Measurements from ENCODE around the gene ABCC3. TPM values are rescaled to one million over a fixed set of nuclear protein-coding genes. Genes with fewer than 3 reads are reported as not detected.

The ABCC3 gene
- total and polyA plus RNA-seq, 8 donors: 47.2 to 209 (median 99.7) TPM

DNA sequence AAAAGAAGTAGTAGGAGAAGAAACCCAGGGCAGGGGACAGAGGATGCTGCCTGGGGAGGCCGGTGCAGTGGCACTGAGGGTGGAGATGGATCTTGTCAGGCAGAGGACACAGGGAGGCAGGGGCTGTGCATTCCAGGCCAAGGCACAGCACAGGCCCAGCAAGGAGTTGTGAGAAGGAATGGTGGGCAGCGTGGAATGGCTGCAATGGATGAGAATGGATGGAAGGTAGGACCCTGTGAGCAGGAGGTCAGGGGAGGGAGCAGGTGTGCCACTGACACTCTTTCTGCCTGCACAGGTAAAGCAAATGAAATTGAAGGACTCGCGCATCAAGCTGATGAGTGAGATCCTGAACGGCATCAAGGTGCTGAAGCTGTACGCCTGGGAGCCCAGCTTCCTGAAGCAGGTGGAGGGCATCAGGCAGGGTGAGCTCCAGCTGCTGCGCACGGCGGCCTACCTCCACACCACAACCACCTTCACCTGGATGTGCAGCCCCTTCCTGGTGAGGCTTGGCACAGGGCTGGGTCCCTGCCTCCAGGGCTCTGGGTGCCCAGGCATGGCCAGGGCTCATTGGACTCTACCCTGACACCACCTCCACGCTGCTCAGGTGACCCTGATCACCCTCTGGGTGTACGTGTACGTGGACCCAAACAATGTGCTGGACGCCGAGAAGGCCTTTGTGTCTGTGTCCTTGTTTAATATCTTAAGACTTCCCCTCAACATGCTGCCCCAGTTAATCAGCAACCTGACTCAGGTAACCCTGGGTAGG, 32.8 kb downstream of the ABCC3 start:
- no peaks in the 10 kb centered on the region for H3K27me3 ChIP-seq
- FAIRE-seq (no peak), DNase-seq (peak in 2 of 6 donors; percentile 23 to 53), ATAC-seq (no peak)
- no peaks in the 10 kb centered on the region for H3K9me3 ChIP-seq
- no peaks in the 10 kb centered on the region for H3K36me3 ChIP-seq
- WGBS, 2 donors: 87 to 90% methylated on average over 14 of the region's 14 CpGs
- no peak overlapping the region for H3K4me3 ChIP-seq
- TF ChIP-seq, protein P1, sequence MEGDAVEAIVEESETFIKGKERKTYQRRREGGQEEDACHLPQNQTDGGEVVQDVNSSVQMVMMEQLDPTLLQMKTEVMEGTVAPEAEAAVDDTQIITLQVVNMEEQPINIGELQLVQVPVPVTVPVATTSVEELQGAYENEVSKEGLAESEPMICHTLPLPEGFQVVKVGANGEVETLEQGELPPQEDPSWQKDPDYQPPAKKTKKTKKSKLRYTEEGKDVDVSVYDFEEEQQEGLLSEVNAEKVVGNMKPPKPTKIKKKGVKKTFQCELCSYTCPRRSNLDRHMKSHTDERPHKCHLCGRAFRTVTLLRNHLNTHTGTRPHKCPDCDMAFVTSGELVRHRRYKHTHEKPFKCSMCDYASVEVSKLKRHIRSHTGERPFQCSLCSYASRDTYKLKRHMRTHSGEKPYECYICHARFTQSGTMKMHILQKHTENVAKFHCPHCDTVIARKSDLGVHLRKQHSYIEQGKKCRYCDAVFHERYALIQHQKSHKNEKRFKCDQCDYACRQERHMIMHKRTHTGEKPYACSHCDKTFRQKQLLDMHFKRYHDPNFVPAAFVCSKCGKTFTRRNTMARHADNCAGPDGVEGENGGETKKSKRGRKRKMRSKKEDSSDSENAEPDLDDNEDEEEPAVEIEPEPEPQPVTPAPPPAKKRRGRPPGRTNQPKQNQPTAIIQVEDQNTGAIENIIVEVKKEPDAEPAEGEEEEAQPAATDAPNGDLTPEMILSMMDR (IDR thresholded peaks at IDR 0.05): no peak
- H3K27ac ChIP-seq: no peak overlapping the region
- intact Hi-C loops (cut with DNase I): no loop called here
- H3K4me1 ChIP-seq: peaks cover 0 to 5% (median 0%) of the 10 kb centered on the region in 3 donors

DNA sequence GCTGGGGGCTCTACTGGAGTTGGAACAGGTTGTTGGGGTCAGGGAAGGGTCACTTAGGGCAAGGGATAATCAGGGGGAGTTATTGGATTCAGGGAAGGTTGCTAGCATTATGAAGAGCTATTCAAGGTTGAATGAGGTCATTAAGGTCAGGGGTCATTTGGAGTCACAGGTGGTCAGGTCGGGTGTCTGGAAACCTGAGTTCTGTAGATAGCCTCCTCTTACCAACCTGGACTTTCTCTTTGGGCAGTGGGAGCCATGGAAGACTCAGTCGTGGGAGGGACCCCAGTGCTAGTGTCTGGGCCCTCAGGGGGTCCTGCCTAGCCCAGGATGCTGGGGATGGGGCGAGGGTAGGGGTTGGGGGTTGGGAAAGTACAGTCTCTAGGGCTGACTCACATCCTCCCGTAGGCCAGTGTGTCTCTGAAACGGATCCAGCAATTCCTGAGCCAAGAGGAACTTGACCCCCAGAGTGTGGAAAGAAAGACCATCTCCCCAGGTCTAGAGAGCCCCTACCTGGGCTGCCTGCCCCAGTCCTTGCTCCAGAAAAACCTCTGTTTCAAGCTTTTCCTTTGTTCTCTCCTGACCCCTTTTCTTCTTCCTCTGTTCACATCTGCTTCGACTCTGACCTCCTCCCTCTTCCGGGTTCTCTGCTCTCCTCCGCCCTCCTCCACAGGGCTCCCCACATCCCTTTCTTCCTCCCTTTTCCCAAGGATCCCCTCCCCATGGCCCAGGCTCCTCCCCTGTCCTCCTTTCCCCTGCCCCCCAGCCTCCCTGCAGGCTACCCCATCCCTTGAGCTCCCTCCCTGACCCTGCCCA, 33.5 kb downstream of the ABCC3 start:
- FAIRE-seq: no peak
- TF ChIP-seq, protein P1 (IDR thresholded peaks at IDR 0.05): no peak
- intact Hi-C loops (cut with DNase I): no loop called here
- peak in 1 of 4 donors; percentile 9 for ATAC-seq
- H3K27ac ChIP-seq: no peak overlapping the region
- H3K9me3 ChIP-seq: no peaks in the 10 kb centered on the region
- H3K36me3 ChIP-seq: no peaks in the 10 kb centered on the region
- H3K4me1 ChIP-seq: peaks cover 0 to 5% (median 0%) of the 10 kb centered on the region in 3 donors
- DNase-seq: peak in 2 of 6 donors; percentile 14 to 27
- WGBS, 2 donors: 61 to 67% methylated on average over 8 of the region's 8 CpGs
- no peaks in the 10 kb centered on the region for H3K27me3 ChIP-seq
- no peak overlapping the region for H3K4me3 ChIP-seq

DNA sequence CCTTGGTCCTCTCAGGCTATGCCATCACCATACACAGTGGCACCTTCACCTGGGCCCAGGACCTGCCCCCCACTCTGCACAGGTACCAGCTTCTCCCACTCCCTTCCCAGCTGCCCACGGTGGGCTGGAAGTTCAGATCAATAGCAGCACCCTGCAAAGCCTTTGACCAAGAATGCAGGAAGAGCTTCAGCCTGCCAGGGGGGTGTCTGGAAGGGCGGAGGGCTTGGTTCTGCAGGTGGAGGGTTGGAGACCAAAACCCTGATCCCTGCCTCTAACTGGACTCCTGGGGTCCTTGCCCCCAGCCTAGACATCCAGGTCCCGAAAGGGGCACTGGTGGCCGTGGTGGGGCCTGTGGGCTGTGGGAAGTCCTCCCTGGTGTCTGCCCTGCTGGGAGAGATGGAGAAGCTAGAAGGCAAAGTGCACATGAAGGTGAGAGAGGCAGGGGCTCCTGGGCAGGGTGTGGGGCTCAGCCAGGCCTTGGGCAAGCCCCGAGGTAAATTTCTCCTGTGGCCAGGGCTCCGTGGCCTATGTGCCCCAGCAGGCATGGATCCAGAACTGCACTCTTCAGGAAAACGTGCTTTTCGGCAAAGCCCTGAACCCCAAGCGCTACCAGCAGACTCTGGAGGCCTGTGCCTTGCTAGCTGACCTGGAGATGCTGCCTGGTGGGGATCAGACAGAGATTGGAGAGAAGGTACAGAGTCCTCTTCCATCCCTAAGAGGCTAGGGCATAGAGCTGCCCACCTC, 34.3 kb downstream of the ABCC3 start:
- peak in 1 of 6 donors; percentile 16 for DNase-seq
- WGBS, 2 donors: 77 to 82% methylated on average over 9 of the region's 9 CpGs
- no peak overlapping the region for H3K27ac ChIP-seq

DNA sequence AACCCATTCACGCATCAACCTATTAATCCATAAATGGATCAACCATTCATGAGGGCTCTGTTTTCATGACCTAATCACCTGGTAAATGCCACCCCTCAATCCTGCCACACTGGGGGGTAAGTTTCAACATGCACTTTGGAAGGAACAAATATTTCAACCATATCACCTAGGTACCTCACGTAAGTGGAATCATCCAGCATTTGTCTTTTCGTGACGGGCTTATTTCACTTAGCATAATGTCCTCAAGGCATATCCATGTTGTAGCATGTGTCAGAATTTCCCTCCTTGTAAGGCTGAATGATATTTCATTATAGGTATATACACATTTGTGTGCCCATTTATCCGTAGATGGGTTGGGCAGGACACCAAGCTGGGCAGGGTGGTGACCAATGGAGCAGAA, 37.4 kb downstream of the ABCC3 start:
- ATAC-seq (no peak), FAIRE-seq (no peak), DNase-seq (no peak)
- intact Hi-C loops (cut with DNase I): no loop called here
- H3K36me3 ChIP-seq: peaks cover 0 to 3% (median under 1%) of the 10 kb centered on the region in 3 donors
- H3K4me3 ChIP-seq: no peak overlapping the region
- TF ChIP-seq, protein P1 (IDR thresholded peaks at IDR 0.05): no peak
- no peaks in the 10 kb centered on the region for H3K27me3 ChIP-seq
- WGBS, 2 donors: 94% methylated on average over 5 of the region's 5 CpGs
- H3K27ac ChIP-seq: no peak overlapping the region
- peaks cover 10 to 14% (median 11%) of the 10 kb centered on the region in 3 donors for H3K4me1 ChIP-seq
- no peaks in the 10 kb centered on the region for H3K9me3 ChIP-seq

More for the DNA sequence above, 34.3 kb downstream of the ABCC3 start:
- Histone ChIP-seq H3K4me1 (peaks cover 0 to 5% (median 0%) of the 10 kb centered on the region in 3 donors), H3K4me3 (no peak overlapping the region), H3K36me3 (no peaks in the 10 kb centered on the region), H3K9me3 (no peaks in the 10 kb centered on the region), H3K27me3 (no peaks in the 10 kb centered on the region)
- no peak for ATAC-seq
- intact Hi-C loops (cut with DNase I): no loop called here
- TF ChIP-seq, protein P1 (IDR thresholded peaks at IDR 0.05): no peak
- FAIRE-seq: no peak
